Measurements from ENCODE around the gene PHLPP1. TPM values are rescaled to one million over a fixed set of nuclear protein-coding genes. Genes with fewer than 3 reads are reported as not detected.

Gene PHLPP1
- total and polyA plus RNA-seq, 2 of the 13 experiments (the other 11 are each of a cell fraction or from before 2014, with no cell fraction given) = 9.8 to 18.5 TPM

GRCh38 chr18:62737241-62737873, 22.0 kb downstream of the PHLPP1 start (continued):
- TF ChIP-seq, protein P1, sequence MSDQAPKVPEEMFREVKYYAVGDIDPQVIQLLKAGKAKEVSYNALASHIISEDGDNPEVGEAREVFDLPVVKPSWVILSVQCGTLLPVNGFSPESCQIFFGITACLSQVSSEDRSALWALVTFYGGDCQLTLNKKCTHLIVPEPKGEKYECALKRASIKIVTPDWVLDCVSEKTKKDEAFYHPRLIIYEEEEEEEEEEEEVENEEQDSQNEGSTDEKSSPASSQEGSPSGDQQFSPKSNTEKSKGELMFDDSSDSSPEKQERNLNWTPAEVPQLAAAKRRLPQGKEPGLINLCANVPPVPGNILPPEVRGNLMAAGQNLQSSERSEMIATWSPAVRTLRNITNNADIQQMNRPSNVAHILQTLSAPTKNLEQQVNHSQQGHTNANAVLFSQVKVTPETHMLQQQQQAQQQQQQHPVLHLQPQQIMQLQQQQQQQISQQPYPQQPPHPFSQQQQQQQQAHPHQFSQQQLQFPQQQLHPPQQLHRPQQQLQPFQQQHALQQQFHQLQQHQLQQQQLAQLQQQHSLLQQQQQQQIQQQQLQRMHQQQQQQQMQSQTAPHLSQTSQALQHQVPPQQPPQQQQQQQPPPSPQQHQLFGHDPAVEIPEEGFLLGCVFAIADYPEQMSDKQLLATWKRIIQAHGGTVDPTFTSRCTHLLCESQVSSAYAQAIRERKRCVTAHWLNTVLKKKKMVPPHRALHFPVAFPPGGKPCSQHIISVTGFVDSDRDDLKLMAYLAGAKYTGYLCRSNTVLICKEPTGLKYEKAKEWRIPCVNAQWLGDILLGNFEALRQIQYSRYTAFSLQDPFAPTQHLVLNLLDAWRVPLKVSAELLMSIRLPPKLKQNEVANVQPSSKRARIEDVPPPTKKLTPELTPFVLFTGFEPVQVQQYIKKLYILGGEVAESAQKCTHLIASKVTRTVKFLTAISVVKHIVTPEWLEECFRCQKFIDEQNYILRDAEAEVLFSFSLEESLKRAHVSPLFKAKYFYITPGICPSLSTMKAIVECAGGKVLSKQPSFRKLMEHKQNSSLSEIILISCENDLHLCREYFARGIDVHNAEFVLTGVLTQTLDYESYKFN (CRISPR knock-in tag; conservative IDR thresholded peaks at IDR 0.05) = no peak
- TF ChIP-seq ZNF138 (CRISPR knock-in tag; IDR thresholded peaks at IDR 0.05; ENCODE audit: low read depth) = no peak

DNA sequence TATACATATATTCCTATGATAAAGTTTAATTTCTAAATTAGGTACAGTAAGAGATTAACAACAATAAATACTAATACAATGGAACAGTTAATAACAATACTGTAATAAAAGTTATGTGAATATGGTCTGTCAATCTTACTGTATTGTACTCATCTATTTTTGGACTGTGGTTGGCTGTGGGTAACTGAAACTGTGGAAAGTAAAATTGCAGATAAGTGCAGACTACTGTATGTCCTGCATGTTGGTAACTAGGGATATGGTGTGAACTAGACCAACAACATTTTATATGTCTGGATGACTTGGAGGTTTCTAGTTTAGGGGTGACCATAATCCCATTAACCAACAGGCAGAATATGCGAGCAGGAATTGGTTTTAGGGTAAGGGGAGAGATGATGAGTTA, 23.3 kb downstream of the PHLPP1 start:
- H3K27me3 ChIP-seq (ENCODE audit: control insufficient read depth in 1 of 2, insufficient read depth in 2 of 2, low read length in 2 of 2) = no peaks in the 10 kb centered on the region
- ATAC-seq (no peak), DNase-seq (ENCODE audit: low spot score) (no peak), FAIRE-seq (no peak)
- H3K4me1 ChIP-seq (ENCODE audit: insufficient read depth, low read length) = peaks cover 58% of the 10 kb centered on the region
- ChIA-PET POLR2A (interaction anchor here (2.7 kb wide), 1 partner anchor 10 kb away, joined by 12 read pairs; no protein-coding TSS in a partner anchor), CTCF (ENCODE audit: low intra/inter-chr PET ratio, low total read pairs) (no interaction called here)
- no peak overlapping the region for H3K4me3 ChIP-seq (replicated peaks in 1 of 3; ENCODE audit: insufficient read depth in 1 of 3, low read depth in 2 of 3, low read length in 3 of 3)
- H3K4me2 ChIP-seq (ENCODE audit: low read depth, low read length) = no peak overlapping the region
- intact Hi-C loops (cut with micrococcal nuclease; ENCODE audit: unreplicated experiment) = no loop called here
- H3K9me3 ChIP-seq (ENCODE audit: low read length) = no peaks in the 10 kb centered on the region
- no TSS peak for BruUV-seq (replicated peaks)
- in situ Hi-C loops (cut with HindIII; ENCODE audit: extremely low pct_ligation_motif_present, low pct_unique_long_range_greater_than_20kb) = no loop called here
- H3K36me3 ChIP-seq (replicated peaks in 1 of 2; ENCODE audit: control insufficient read depth in 1 of 2, insufficient read depth in 2 of 2, low read length in 2 of 2) = no peaks in the 10 kb centered on the region; a peak in 1 of 5 replicates
- no peak for TF ChIP-seq NR2F2 (IDR thresholded peaks at IDR 0.05; ENCODE audit: borderline replicate concordance, low read depth)
- no peak overlapping the region for H3K9ac ChIP-seq (ENCODE audit: insufficient read depth, low read depth, low read length)
- 93% methylated on average over 1 of the region's 1 CpG for WGBS (ENCODE audit: low lambda C conversion rate)
- H4K20me1 ChIP-seq (ENCODE audit: insufficient read depth, low read length) = no peaks in the 10 kb centered on the region
- peaks cover 90% of the 10 kb centered on the region for H3K79me2 ChIP-seq (ENCODE audit: insufficient read depth, low read length)
- H3K27ac ChIP-seq (ENCODE audit: extremely low read length, insufficient read depth, low read length) = peak overlapping the region; percentile 27
- H2AFZ ChIP-seq (ENCODE audit: low read length) = no peak overlapping the region
